ENCODE results near the gene EIF2S2.

The EIF2S2 gene

GRCh38 chr20:34102342-34102741 is 9.7 kb downstream of the EIF2S2 start:
- Mint-ChIP-seq H3K36me3 (ENCODE audit: low read depth) (peaks cover 74% of the 10 kb centered on the region), H3K27me3 (ENCODE audit: low read depth) (no peaks in the 10 kb centered on the region), H3K4me1 (peaks cover 6% of the 10 kb centered on the region), H3K9me3 (no peaks in the 10 kb centered on the region), H3K27ac (no peak overlapping the region), H3K4me3 (no peak overlapping the region)
- no peak for TF ChIP-seq CTCF (IDR thresholded peaks at IDR 0.05; ENCODE audit: unreplicated experiment in 3 of 3)

GRCh38 chr20:34100576-34100975 is 11.5 kb downstream of the EIF2S2 start:
- peaks cover 2% of the 10 kb centered on the region for H3K4me1 Mint-ChIP-seq
- H3K9me3 Mint-ChIP-seq: no peaks in the 10 kb centered on the region
- H3K27ac Mint-ChIP-seq: no peak overlapping the region
- no peak overlapping the region for H3K4me3 Mint-ChIP-seq
- H3K36me3 Mint-ChIP-seq (ENCODE audit: low read depth): peaks cover 86% of the 10 kb centered on the region
- H3K27me3 Mint-ChIP-seq (ENCODE audit: low read depth): no peaks in the 10 kb centered on the region
- TF ChIP-seq CTCF (IDR thresholded peaks at IDR 0.05; ENCODE audit: unreplicated experiment in 3 of 3): no peak

- Mint-ChIP-seq H3K9me3 (no peaks in the 10 kb centered on the region), H3K4me1 (no peaks in the 10 kb centered on the region), H3K4me3 (no peak overlapping the region), H3K27ac (no peak overlapping the region), H3K36me3 (ENCODE audit: low read depth) (peaks cover 84% of the 10 kb centered on the region), H3K27me3 (ENCODE audit: low read depth) (no peaks in the 10 kb centered on the region)
- TF ChIP-seq CTCF (IDR thresholded peaks at IDR 0.05; ENCODE audit: unreplicated experiment in 3 of 3): no peak
These were observed 12.4 kb downstream of the EIF2S2 start for GRCh38 chr20:34099675-34100074.

GRCh38 chr20:34098570-34098969 is 13.5 kb downstream of the EIF2S2 start:
- no peak overlapping the region for H3K27ac Mint-ChIP-seq
- no peaks in the 10 kb centered on the region for H3K4me1 Mint-ChIP-seq
- H3K4me3 Mint-ChIP-seq: no peak overlapping the region
- peaks cover 81% of the 10 kb centered on the region for H3K36me3 Mint-ChIP-seq (ENCODE audit: low read depth)
- H3K27me3 Mint-ChIP-seq (ENCODE audit: low read depth): no peaks in the 10 kb centered on the region
- no peak for TF ChIP-seq CTCF (IDR thresholded peaks at IDR 0.05; ENCODE audit: unreplicated experiment in 3 of 3)
- H3K9me3 Mint-ChIP-seq: no peaks in the 10 kb centered on the region

- no peak overlapping the region for H3K27ac Mint-ChIP-seq
- no peaks in the 10 kb centered on the region for H3K9me3 Mint-ChIP-seq
- peaks cover 81% of the 10 kb centered on the region for H3K36me3 Mint-ChIP-seq (ENCODE audit: low read depth)
- H3K4me1 Mint-ChIP-seq: no peaks in the 10 kb centered on the region
- H3K27me3 Mint-ChIP-seq (ENCODE audit: low read depth): no peaks in the 10 kb centered on the region
- H3K4me3 Mint-ChIP-seq: no peak overlapping the region
- no peak for TF ChIP-seq CTCF (IDR thresholded peaks at IDR 0.05; ENCODE audit: unreplicated experiment in 3 of 3)
These were observed 15.2 kb downstream of the EIF2S2 start for GRCh38 chr20:34096699-34097444.

GRCh38 chr20:34095825-34096224 is 16.2 kb downstream of the EIF2S2 start:
- no peaks in the 10 kb centered on the region for H3K27me3 Mint-ChIP-seq (ENCODE audit: low read depth)
- no peaks in the 10 kb centered on the region for H3K4me1 Mint-ChIP-seq
- no peak for TF ChIP-seq CTCF (IDR thresholded peaks at IDR 0.05; ENCODE audit: unreplicated experiment in 3 of 3)
- H3K27ac Mint-ChIP-seq: no peak overlapping the region
- H3K4me3 Mint-ChIP-seq: no peak overlapping the region
- H3K36me3 Mint-ChIP-seq (ENCODE audit: low read depth): peaks cover 82% of the 10 kb centered on the region
- no peaks in the 10 kb centered on the region for H3K9me3 Mint-ChIP-seq

Measured in nephron (organoid).